Measurements from ENCODE around the gene CHRNA4.

Gene CHRNA4

GRCh38 chr20:63320041-63320511 is 41.1 kb downstream of the CHRNA4 start:
- TF ChIP-seq REST (IDR thresholded peaks at IDR 0.05; ENCODE audit: insufficient read depth in 1 of 2, low read depth in 2 of 2, low read length in 2 of 2), result no peak
- no peak for TF ChIP-seq POLR2AphosphoS5 (IDR thresholded peaks at IDR 0.05; ENCODE audit: low read depth, low read length)
- no peak for TF ChIP-seq SIN3A (IDR thresholded peaks at IDR 0.05; ENCODE audit: borderline replicate concordance, insufficient read depth, low read length)
- no peak for TF ChIP-seq FOXP2 (optimal IDR thresholded peaks at IDR 0.05; ENCODE audit: borderline replicate concordance, extremely low read depth, extremely low read length, insufficient read depth)
- no peak for TF ChIP-seq TAF1 (IDR thresholded peaks at IDR 0.05; ENCODE audit: borderline replicate concordance, insufficient read depth, low read length)

- TF ChIP-seq REST (IDR thresholded peaks at IDR 0.05; ENCODE audit: insufficient read depth in 1 of 2, low read depth in 2 of 2, low read length in 2 of 2) (no peak), POLR2AphosphoS5 (IDR thresholded peaks at IDR 0.05; ENCODE audit: low read depth, low read length) (no peak), SIN3A (IDR thresholded peaks at IDR 0.05; ENCODE audit: borderline replicate concordance, insufficient read depth, low read length) (no peak), FOXP2 (optimal IDR thresholded peaks at IDR 0.05; ENCODE audit: borderline replicate concordance, extremely low read depth, extremely low read length, insufficient read depth) (no peak)
These were observed 41.7 kb downstream of the CHRNA4 start for GRCh38 chr20:63319164-63320040.

GRCh38 chr20:63318391-63319163 is 42.6 kb downstream of the CHRNA4 start:
- no peak for TF ChIP-seq SIN3A (IDR thresholded peaks at IDR 0.05; ENCODE audit: borderline replicate concordance, insufficient read depth, low read length)
- no peak for TF ChIP-seq REST (IDR thresholded peaks at IDR 0.05; ENCODE audit: insufficient read depth in 1 of 2, low read depth in 2 of 2, low read length in 2 of 2)
- no peak for TF ChIP-seq POLR2AphosphoS5 (IDR thresholded peaks at IDR 0.05; ENCODE audit: low read depth, low read length)
- no peak for TF ChIP-seq TAF1 (IDR thresholded peaks at IDR 0.05; ENCODE audit: borderline replicate concordance, insufficient read depth, low read length)
- no peak for TF ChIP-seq FOXP2 (optimal IDR thresholded peaks at IDR 0.05; ENCODE audit: borderline replicate concordance, extremely low read depth, extremely low read length, insufficient read depth)

GRCh38 chr20:63317601-63318291 is 43.4 kb downstream of the CHRNA4 start:
- TF ChIP-seq REST (IDR thresholded peaks at IDR 0.05; ENCODE audit: insufficient read depth in 1 of 2, low read depth in 2 of 2, low read length in 2 of 2) (no peak), FOXP2 (optimal IDR thresholded peaks at IDR 0.05; ENCODE audit: borderline replicate concordance, extremely low read depth, extremely low read length, insufficient read depth) (no peak), TAF1 (IDR thresholded peaks at IDR 0.05; ENCODE audit: borderline replicate concordance, insufficient read depth, low read length) (no peak), SIN3A (IDR thresholded peaks at IDR 0.05; ENCODE audit: borderline replicate concordance, insufficient read depth, low read length) (no peak), POLR2AphosphoS5 (IDR thresholded peaks at IDR 0.05; ENCODE audit: low read depth, low read length) (no peak)

Data from PFSK-1 (cell line).